Measurements from ENCODE around the gene REPIN1.

DNA sequence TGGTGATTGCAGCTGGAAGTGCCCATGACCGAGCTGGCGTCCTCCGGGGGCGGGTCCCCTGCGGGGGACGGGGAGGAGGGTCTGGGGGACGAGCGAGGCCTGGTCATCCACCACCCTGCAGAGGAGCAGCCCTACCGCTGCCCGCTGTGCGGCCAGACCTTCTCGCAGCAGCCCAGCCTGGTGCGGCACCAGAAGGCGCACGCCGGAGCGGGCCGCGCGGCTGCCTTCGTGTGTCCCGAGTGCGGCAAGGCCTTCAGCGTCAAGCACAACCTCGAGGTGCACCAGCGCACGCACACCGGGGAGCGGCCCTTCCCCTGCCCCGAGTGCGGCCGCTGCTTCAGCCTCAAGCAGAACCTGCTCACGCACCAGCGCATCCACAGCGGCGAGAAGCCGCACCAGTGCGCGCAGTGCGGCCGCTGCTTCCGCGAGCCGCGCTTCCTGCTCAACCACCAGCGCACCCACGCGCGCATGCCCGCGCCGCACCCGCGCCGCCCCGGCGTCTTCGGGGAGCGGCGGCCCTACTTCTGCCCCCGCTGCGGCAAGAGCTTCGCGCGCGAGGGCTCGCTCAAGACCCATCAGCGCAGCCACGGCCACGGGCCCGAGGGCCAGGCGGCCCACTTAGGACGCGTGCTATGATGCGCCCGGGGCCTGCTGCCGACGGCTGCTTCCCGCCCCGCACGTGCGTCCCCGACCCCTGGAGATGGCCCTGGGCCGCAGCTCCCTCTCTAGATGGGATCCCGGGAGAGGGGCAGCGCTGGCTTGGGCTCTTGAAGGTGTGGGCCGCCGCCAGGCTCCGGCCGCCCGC is 39.2 kb downstream of the REPIN1 start:
- TF ChIP-seq, protein P1, sequence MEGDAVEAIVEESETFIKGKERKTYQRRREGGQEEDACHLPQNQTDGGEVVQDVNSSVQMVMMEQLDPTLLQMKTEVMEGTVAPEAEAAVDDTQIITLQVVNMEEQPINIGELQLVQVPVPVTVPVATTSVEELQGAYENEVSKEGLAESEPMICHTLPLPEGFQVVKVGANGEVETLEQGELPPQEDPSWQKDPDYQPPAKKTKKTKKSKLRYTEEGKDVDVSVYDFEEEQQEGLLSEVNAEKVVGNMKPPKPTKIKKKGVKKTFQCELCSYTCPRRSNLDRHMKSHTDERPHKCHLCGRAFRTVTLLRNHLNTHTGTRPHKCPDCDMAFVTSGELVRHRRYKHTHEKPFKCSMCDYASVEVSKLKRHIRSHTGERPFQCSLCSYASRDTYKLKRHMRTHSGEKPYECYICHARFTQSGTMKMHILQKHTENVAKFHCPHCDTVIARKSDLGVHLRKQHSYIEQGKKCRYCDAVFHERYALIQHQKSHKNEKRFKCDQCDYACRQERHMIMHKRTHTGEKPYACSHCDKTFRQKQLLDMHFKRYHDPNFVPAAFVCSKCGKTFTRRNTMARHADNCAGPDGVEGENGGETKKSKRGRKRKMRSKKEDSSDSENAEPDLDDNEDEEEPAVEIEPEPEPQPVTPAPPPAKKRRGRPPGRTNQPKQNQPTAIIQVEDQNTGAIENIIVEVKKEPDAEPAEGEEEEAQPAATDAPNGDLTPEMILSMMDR (IDR thresholded peaks at IDR 0.05 in 4 of 5, conservative IDR thresholded peaks at IDR 0.05 in 1 of 5): no peak
- no peak for TF ChIP-seq POLR2A (IDR thresholded peaks at IDR 0.05)

Measured in gastrocnemius medialis (tissue), 4 donors.